Erythroblast (primary cell): ENCODE measurements around the gene EPHA2.

Experiments
- GATA1 ChIP-seq: IDR thresholded peaks from 2 replicates; pipeline ENCODE4 v1.6.1; 2011; ENCODE audit warnings: low read depth, mild to moderate bottlenecking, control low read depth, low read length, moderate library complexity
- POLR2A ChIP-seq: IDR thresholded peaks from 2 replicates; pipeline ENCODE4 v1.6.1; 2011; ENCODE audit warnings: mild to moderate bottlenecking, low read length

GRCh38 chr1:16076031-16076864 lies 79.6 kb downstream of the EPHA2 start:
- TF ChIP-seq POLR2A (no peak), GATA1 (no peak)
